Heart right ventricle (tissue), 16 donors: ENCODE data around the gene CTDSPL. TPM values are rescaled to one million over a fixed set of nuclear protein-coding genes. Genes with fewer than 3 reads are reported as not detected.

ENCODE experiments used
- ATAC-seq, 8 donors: fragments of 200-7000 bp; cut with Tn5 transposase; one replicate each; pipeline ENCODE4 v1.9.1; 2020; ENCODE audit warnings: mild to moderate bottlenecking in 8 of 8, moderate library complexity in 8 of 8, moderate number of reproducible peaks in 1 of 8
- DNase-seq, 2 donors: peaks; one replicate each; pipeline ENCODE4 v3.0.0-alpha.2; 2020
- H3K27ac ChIP-seq, 10 donors: fragments of 200-600 bp; sonication (generic) in 2 of 10; one replicate each; pipeline versions ENCODE4 v1.5.0 to v1.8.0; 2020 to 2022; ENCODE audit warnings: mild to moderate bottlenecking in 3 of 10
- H3K27me3 ChIP-seq, 7 donors: fragments of 200-600 bp; one replicate each; pipeline ENCODE4 v1.8.0; 2021 to 2022; ENCODE audit warnings: mild to moderate bottlenecking in 2 of 7
- H3K36me3 ChIP-seq, 9 donors: fragments of 200-600 bp; sonication (generic) in 1 of 9; one replicate each; pipeline versions ENCODE4 v1.5.0 to v1.8.0; 2020 to 2022; ENCODE audit warnings: mild to moderate bottlenecking in 2 of 9
- H3K4me1 ChIP-seq, 9 donors: fragments of 200-600 bp; sonication (generic) in 1 of 9; one replicate each; pipeline versions ENCODE4 v1.5.0 to v1.8.0; 2020 to 2022; ENCODE audit warnings: mild to moderate bottlenecking in 4 of 9
- H3K4me3 ChIP-seq, 10 donors: fragments of 200-600 bp; sonication (generic) in 2 of 10; one replicate each; pipeline versions ENCODE4 v1.5.0 to v1.8.0; 2020 to 2022; ENCODE audit warnings: mild to moderate bottlenecking in 7 of 10, moderate library complexity in 2 of 10
- H3K9me3 ChIP-seq, 11 donors: fragments of 200-600 bp in 10 of 11; sonication (generic) in 2 of 11; one replicate each; pipeline versions ENCODE4 v1.5.0 to v1.8.0; 2013 to 2022; ENCODE audit warnings: mild to moderate bottlenecking in 2 of 11, control low read depth in 1 of 11, moderate library complexity in 1 of 11
- CTCF ChIP-seq, 9 donors: fragments of 200-600 bp; sonication (generic) in 2 of 9; IDR thresholded peaks; one replicate each; pipeline versions ENCODE4 v1.5.0 to v1.8.0; 2021 to 2022; ENCODE audit warnings: antibody characterized with exemption in 9 of 9, mild to moderate bottlenecking in 5 of 9, moderate library complexity in 1 of 9
- WGBS, 2 donors: extraction: QIAGEN DNeasy Blood & Tissue Kit; methylation state at CpG; one replicate each; pipeline ENCODE4 v1.1.7; 2013; ENCODE audit warnings: inconsistent platforms in 1 of 2; 5-methylcytosine and 5-hydroxymethylcytosine counted together
- intact Hi-C, 10 donors: fragments of 100-400 bp; cut with DNase I; formaldehyde crosslinking; loops; one replicate each; pipeline versions ENCODE4 v1.11.1 to v1.14.2; 2022
- polyA plus RNA-seq, 2 donors: library from polyadenylated mRNA; stranded (reverse); fragments of 200-250 nt; gene quantifications; one replicate each; pipeline ENCODE4 v1.2.3, GENCODE V29; 2013
- total RNA-seq, 10 donors: library from RNA; stranded (reverse); fragmentation: NEBNext Ultra II Directional in 3 of 10; extraction: Animal tissue kit (Norgen Biotek cat#: 25700) in 3 of 10; gene quantifications; one replicate each; pipeline versions ENCODE4 v1.2.1 to v1.2.4, GENCODE V29; 2021 to 2023
- donor health status: Arrhythmogenic right ventricular cardiomyopathy.
- donor health status: ischemic (EF 13 %, LVEDD 7.1; RV severe dilation, severe dysfunction).
- donor health status: healthy with polysubstance abuse.
- donor health status: DM: no; HTN: yes; CAD: no.
- donor health status: DM: no; HTN: no; CAD: no.
- donor health status: ischemic (EF 25% LVEDD 6.9; RV normal size, moderate dysfunction).
- donor health status: ischemic (EF 25% LVEDD 5.7; RV mildly dilated, moderate dysfunction).
- donor health status: healthy.
- donor health status: DM: yes; HTN: yes; CAD: no.
- donor health status: Ischemic cardiomyopathy.
- donor health status: ischemic (EF 35%, LVEDD 5.7; RV mildly dilated, moderate dysfunction).
- donor health status: nonischemic (EF 11% LVEDD 7.7; RV severe dilation, severe dysfunction).
- donor health status: DM: yes; HTN: yes; CAD: no.
- donor health status: PGD.
- donor health status: ischemic (EF 29% LVEDD 5.4; RV normal size, mild dysfunction).
- donor health status: nonischemic (EF 23%, LVEDD 6.1; RV moderate dilation, normal function).

CTDSPL gene
- total and polyA plus RNA-seq, 12 donors: 5.4 to 51.5 (median 41.2) TPM

DNA sequence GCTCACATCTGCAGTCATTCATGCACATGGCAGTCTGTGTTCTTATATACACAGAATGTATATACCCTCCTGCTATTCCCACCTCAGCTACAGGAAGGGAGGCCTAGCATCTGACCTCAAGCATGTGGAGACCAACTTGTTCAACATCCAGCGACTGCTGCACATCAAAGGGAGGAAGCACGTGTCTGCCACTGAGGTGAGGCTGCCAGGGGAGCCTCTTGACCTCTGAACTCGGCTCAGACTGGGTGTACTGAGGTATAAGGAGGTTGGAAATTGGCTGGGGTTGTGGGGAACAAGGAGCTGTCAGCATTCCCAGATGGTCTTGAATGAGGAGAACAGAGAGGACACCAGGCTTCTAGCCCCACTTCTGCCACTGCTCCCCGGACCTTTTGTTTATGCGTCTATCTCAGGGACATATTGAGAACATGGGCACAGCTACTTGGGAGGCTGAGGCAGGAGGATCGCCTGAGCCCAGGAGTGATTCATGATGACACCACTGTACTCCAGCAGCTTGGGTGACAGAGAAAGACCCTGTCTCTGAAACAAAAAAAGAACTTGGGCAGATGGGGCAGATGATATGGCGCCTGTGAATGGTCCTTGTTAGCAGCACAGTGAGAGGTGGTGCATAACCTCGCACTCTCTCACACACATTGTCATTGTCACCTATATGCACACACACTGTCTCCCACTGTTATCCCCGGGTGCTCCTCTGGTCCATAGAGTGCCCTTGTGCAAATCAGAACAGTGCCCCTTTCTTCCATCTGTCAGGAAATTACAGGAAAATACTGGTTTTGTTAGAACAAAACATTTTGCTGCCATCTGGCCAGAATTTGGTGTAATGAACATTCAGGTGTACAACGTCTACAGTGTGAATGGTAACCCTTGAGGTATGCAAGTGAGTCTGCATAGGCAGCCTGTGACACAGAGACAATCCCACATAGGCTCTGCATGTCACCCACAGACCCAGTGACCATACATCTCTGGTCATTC is 134.3 kb downstream of the CTDSPL start:
- no peaks in the 10 kb centered on the region for H3K9me3 ChIP-seq
- intact Hi-C loops: loop anchor here in 1 of 10 donors (2.0 kb wide), 1 partner anchor 139 kb away; no protein-coding TSS in a partner anchor
- H3K27me3 ChIP-seq: no peaks in the 10 kb centered on the region
- 86 to 87% methylated on average over 10 of the region's 10 CpGs for WGBS, 2 donors
- peaks cover 0 to 16% (median 0%) of the 10 kb centered on the region in 9 donors for H3K36me3 ChIP-seq
- peaks cover 0 to 52% (median 26%) of the 10 kb centered on the region in 9 donors for H3K4me1 ChIP-seq
- TF ChIP-seq CTCF (IDR thresholded peaks at IDR 0.05): no peak
- no peak overlapping the region for H3K27ac ChIP-seq
- no peak overlapping the region for H3K4me3 ChIP-seq
- DNase-seq (no peak), ATAC-seq (no peak)

DNA sequence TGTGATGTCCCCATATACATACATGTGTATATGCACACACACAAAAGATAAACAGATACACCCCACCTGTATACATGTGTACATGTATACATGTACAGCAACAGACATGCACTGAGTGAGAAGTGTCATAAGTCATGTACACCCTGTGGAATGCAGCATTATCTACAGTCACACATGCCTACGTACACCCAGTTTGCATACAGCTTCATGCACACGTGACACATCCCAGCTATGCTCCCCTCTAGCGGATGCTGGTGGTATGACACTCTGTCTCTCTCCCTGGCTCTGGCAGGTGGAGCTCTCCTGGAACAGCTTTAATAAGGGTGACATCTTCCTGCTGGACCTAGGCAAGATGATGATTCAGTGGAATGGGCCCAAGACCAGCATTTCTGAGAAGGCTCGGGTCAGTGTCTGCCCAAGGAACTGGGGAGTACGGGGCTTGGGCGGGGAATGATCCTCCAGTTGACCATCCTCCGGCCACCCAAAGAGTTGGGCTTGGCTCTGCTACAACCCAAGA is 135.2 kb downstream of the CTDSPL start:
- Histone ChIP-seq H3K4me1 (peaks cover 0 to 52% (median 26%) of the 10 kb centered on the region in 9 donors), H3K27me3 (no peaks in the 10 kb centered on the region), H3K9me3 (no peaks in the 10 kb centered on the region), H3K27ac (no peak overlapping the region), H3K36me3 (peaks cover 0 to 25% (median 0%) of the 10 kb centered on the region in 9 donors), H3K4me3 (no peak overlapping the region)
- 52 to 61% methylated on average over 7 of the region's 7 CpGs for WGBS, 2 donors
- ATAC-seq (peak in 2 of 8 donors; percentile 5 to 18), DNase-seq (peak; percentile 53 to 70)
- TF ChIP-seq CTCF (IDR thresholded peaks at IDR 0.05): peak; percentile 80 to 96 (median 89)
- intact Hi-C loops: loop anchor here in 1 of 10 donors (2.0 kb wide), 1 partner anchor 140 kb away; no protein-coding TSS in a partner anchor

DNA sequence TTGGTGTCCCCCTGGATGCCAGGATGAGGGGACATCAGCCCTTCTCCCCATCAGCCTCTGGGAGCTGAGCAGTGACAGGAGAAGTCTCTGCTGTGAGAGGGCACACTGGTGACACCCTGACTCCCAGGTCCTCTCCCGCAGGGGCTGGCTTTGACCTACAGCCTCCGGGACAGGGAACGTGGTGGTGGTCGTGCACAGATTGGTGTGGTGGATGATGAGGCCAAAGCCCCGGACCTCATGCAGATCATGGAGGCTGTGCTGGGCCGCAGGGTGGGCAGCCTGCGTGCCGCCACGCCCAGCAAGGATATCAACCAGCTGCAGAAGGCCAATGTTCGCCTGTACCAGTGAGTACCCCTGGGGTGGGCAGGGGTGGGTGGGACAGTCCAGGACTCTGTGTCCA is 135.7 kb downstream of the CTDSPL start:
- H3K27ac ChIP-seq: peak overlapping the region in 1 of 10 donors; percentile 92

More for the DNA sequence above, 135.7 kb downstream of the CTDSPL start:
- Histone ChIP-seq H3K4me3 (no peak overlapping the region), H3K9me3 (no peaks in the 10 kb centered on the region), H3K27me3 (no peaks in the 10 kb centered on the region), H3K36me3 (peaks cover 0 to 30% (median 0%) of the 10 kb centered on the region in 9 donors), H3K4me1 (peaks cover 0 to 52% (median 26%) of the 10 kb centered on the region in 9 donors)
- intact Hi-C loops: loop anchor here in 1 of 10 donors (2.0 kb wide), 1 partner anchor 141 kb away; no protein-coding TSS in a partner anchor
- WGBS, 2 donors: 91 to 95% methylated on average over 10 of the region's 10 CpGs
- no peak for DNase-seq
- no peak for TF ChIP-seq CTCF (IDR thresholded peaks at IDR 0.05)
- no peak for ATAC-seq
